Spleen (tissue), 7 donors: ENCODE data around the gene PRX.

Source experiments
- POLR2A ChIP-seq, 3 donors: fragments of 450-650 bp; IDR thresholded peaks; one replicate each; pipeline ENCODE4 v1.5.1; 2017; ENCODE audit warnings: antibody characterized with exemption in 3 of 3, mild to moderate bottlenecking in 1 of 3
- TF ChIP-seq, protein P1 (sequence below), 11 experiments: fragments of 200-600 bp in 7 of 11; fragments of 450-650 bp in 4 of 11; sonication (generic) in 4 of 11; IDR thresholded peaks in 8 of 11; conservative IDR thresholded peaks in 3 of 11; 1 replicate in 7 of 11; 2 replicates in 4 of 11; pipeline versions ENCODE4 v1.4.0 to v1.8.0; 2016 to 2021; ENCODE audit warnings: antibody characterized with exemption in 11 of 11, inconsistent platforms in 4 of 11, mild to moderate bottlenecking in 1 of 11
- donor health status: DM: no; HTN: no; CAD: no; lungs with moderate emphysema.
- donor health status: DM: no; HTN: no; CAD: no.
- donor health status: DM: no; HTN: no; CAD: no.

DNA sequence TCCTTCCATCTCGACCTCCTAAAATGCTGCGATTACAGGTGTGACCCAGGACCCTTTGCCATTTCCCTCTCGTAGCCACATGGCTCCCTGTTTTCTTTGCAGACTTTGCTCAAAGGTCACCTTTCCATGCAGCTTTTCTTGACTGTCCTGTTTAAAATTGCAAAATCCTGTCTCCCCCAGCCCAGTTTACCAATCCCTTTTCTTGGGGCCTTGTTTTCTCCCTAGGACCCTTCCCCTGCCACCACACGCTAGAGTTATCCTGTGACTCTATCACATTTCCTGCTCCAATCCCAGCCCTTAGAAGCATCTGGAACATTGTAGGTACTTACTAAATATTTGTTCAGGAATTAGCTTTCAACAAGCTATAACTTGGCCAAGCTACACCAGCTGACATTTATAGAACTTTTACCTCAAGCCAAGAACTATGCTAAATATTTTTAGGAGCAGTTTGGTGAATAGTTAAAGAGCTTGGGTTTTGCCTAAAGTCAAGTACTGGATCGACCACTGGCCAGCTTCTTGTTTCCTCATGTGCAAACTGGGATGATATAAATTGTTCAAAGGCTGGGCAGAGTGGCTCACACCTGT is 40.1 kb upstream of the PRX start:
- no peak for TF ChIP-seq POLR2A (IDR thresholded peaks at IDR 0.05)
- TF ChIP-seq, protein P1, sequence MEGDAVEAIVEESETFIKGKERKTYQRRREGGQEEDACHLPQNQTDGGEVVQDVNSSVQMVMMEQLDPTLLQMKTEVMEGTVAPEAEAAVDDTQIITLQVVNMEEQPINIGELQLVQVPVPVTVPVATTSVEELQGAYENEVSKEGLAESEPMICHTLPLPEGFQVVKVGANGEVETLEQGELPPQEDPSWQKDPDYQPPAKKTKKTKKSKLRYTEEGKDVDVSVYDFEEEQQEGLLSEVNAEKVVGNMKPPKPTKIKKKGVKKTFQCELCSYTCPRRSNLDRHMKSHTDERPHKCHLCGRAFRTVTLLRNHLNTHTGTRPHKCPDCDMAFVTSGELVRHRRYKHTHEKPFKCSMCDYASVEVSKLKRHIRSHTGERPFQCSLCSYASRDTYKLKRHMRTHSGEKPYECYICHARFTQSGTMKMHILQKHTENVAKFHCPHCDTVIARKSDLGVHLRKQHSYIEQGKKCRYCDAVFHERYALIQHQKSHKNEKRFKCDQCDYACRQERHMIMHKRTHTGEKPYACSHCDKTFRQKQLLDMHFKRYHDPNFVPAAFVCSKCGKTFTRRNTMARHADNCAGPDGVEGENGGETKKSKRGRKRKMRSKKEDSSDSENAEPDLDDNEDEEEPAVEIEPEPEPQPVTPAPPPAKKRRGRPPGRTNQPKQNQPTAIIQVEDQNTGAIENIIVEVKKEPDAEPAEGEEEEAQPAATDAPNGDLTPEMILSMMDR (IDR thresholded peaks at IDR 0.05 in 8 of 11, conservative IDR thresholded peaks at IDR 0.05 in 3 of 11) = no peak
